Measurements from ENCODE around the gene ZNF500.
A peak's percentile ranks its signal among the peaks of the same experiment; 100 is the strongest.

ZNF500 gene

DNA sequence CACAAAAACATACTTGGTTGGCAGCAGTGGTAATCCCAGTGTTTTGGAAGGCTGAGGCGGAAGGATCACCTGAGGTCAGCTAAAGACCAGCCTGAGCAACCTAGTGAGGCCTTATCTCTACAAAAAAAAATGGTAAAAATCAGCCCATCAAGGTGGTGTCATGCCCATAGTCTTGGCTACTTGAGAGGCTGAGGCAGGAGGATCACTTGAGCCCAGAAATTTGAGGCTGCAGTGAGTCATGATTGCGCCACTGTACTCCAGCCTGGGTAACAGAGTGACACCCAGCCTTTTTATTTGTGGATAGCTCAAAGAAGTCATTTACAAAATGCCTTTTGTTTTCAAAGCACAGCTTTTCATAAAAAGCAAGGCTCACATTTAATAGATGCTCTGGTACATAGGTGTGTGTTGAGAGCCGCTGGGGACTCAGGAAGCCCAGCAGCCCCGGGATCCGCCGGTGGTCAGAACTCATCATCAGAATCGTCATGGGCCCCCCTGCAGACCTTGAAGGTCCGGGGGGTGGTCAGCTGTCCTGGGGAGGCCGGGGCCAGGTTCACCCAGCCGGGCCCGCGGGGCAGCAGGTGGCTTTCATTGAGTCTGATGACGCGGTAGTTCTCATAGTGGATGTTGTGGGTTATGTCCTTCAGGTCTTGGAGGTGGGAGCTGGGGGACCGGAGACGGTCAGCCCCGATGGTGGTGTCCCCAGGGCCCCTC is 10.5 kb upstream of the ZNF500 start:
- no peaks in the 10 kb centered on the region for H3K4me1 ChIP-seq (ENCODE audit: control insufficient read depth, insufficient read depth, low read length)
- no peak overlapping the region for H3K9ac ChIP-seq (ENCODE audit: low read length)
- H3K27me3 ChIP-seq (ENCODE audit: control insufficient read depth, insufficient read depth, low read length) = no peaks in the 10 kb centered on the region
- no peaks in the 10 kb centered on the region for H3K9me3 ChIP-seq (ENCODE audit: control insufficient read depth, low read length)
- no peak overlapping the region for H3K4me3 ChIP-seq (ENCODE audit: low read length)
- no peaks in the 10 kb centered on the region for H3K36me3 ChIP-seq (ENCODE audit: control insufficient read depth, insufficient read depth, low read length)

DNA sequence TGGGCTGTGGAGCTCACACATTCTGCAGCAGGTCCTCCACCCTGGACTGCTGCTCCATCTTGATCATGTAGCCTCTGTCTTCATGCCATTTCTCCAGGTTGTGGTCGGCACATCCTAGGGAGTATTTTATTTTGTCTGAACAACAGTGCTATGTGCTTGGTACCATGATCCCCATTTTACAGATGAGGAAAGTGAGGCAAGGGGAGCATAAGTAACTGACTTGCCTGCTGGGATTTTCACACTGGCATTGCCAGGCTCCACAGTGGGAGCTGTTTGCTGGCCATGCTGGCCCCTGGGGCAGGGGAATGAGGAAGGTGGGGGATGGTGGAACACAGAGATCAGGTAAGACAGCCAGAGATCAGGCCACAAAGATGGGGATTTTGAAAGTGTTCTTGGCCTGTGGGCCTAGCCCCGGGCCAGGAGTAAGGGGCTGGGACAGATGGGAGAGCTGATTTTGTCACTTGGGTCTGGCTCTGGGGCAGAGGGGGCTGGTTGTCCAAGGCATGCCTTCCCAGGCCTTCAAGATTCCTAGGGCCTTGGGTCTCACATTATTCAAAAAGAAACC is 9.3 kb upstream of the ZNF500 start:
- H3K9ac ChIP-seq (ENCODE audit: low read length) = no peak overlapping the region
- no peak overlapping the region for H3K4me3 ChIP-seq (ENCODE audit: low read length)
- no peaks in the 10 kb centered on the region for H3K4me1 ChIP-seq (ENCODE audit: control insufficient read depth, insufficient read depth, low read length)
- no peaks in the 10 kb centered on the region for H3K36me3 ChIP-seq (ENCODE audit: control insufficient read depth, insufficient read depth, low read length)
- no peaks in the 10 kb centered on the region for H3K9me3 ChIP-seq (ENCODE audit: control insufficient read depth, low read length)
- H3K27me3 ChIP-seq (ENCODE audit: control insufficient read depth, insufficient read depth, low read length) = no peaks in the 10 kb centered on the region

DNA sequence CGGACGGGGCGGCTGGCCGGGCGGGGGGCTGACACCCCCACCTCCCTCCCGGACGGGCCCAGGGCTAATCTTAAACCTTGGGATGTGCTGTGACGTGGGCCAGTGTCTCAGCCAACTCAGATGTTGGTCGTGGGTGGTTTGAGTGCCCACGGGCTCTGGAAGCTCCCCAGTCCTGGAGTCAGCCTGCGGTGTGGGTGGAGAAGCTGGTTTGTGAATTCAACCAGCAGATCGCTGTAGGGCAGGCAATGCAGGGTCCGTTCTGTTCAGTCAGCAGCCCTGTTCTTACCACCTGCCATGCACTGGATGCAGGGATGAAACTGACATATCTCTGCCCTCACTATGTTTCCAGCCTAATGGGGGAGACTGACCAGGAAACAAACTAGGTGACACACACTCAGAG is 8.0 kb upstream of the ZNF500 start:
- Histone ChIP-seq H3K9ac (ENCODE audit: low read length) (no peak overlapping the region), H3K36me3 (ENCODE audit: control insufficient read depth, insufficient read depth, low read length) (no peaks in the 10 kb centered on the region), H3K9me3 (ENCODE audit: control insufficient read depth, low read length) (no peaks in the 10 kb centered on the region), H3K4me3 (ENCODE audit: low read length) (no peak overlapping the region), H3K4me1 (ENCODE audit: control insufficient read depth, insufficient read depth, low read length) (no peaks in the 10 kb centered on the region), H3K27me3 (ENCODE audit: control insufficient read depth, insufficient read depth, low read length) (no peaks in the 10 kb centered on the region)

DNA sequence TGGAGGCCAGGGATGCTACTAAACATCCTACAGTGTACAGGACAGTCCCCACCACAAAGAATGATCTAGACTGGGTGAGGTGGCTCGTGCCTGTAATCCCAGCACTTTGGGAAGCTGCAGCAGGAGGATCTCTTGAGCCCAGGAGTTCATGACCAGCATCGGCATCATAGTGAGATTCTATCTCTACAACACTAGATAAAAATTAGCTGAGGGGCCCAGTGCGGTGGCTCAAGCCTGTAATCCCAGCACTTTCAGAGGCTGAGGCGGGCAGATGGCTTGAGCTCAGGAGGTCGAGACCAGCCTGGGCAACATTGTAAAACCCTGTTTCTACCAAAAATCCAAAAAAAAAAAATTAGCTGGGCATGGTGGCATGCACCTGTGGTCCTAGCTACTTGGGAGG is 5.4 kb upstream of the ZNF500 start:
- H3K4me3 ChIP-seq (ENCODE audit: low read length) = no peak overlapping the region
- H3K4me1 ChIP-seq (ENCODE audit: control insufficient read depth, insufficient read depth, low read length) = peaks cover 15% of the 10 kb centered on the region
- no peaks in the 10 kb centered on the region for H3K36me3 ChIP-seq (ENCODE audit: control insufficient read depth, insufficient read depth, low read length)
- H3K9me3 ChIP-seq (ENCODE audit: control insufficient read depth, low read length) = no peaks in the 10 kb centered on the region
- no peak overlapping the region for H3K9ac ChIP-seq (ENCODE audit: low read length)
- no peaks in the 10 kb centered on the region for H3K27me3 ChIP-seq (ENCODE audit: control insufficient read depth, insufficient read depth, low read length)

DNA sequence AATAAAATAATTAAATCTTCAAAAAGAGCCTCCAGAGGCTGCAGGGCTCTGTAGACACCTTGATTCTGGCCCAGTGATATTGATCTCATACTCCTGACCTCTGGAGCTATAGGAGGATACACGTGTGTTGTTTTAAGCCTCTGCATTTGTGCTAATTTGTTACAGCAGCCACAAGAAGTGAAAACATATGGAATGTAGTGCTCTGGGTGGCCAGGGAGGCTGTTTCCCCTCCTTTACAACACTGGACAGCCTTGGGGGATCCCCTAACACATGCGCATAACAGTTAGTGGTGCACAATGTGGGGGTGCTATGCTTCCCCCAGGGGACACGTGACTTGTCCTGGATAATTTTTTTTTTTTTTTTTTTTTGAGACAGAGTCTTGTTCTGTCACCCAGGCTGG is 4.7 kb upstream of the ZNF500 start:
- Histone ChIP-seq H3K9me3 (ENCODE audit: control insufficient read depth, low read length) (no peaks in the 10 kb centered on the region), H3K36me3 (ENCODE audit: control insufficient read depth, insufficient read depth, low read length) (no peaks in the 10 kb centered on the region), H3K4me1 (ENCODE audit: control insufficient read depth, insufficient read depth, low read length) (peaks cover 15% of the 10 kb centered on the region), H3K4me3 (ENCODE audit: low read length) (no peak overlapping the region), H3K9ac (ENCODE audit: low read length) (no peak overlapping the region), H3K27me3 (ENCODE audit: control insufficient read depth, insufficient read depth, low read length) (no peaks in the 10 kb centered on the region)

DNA sequence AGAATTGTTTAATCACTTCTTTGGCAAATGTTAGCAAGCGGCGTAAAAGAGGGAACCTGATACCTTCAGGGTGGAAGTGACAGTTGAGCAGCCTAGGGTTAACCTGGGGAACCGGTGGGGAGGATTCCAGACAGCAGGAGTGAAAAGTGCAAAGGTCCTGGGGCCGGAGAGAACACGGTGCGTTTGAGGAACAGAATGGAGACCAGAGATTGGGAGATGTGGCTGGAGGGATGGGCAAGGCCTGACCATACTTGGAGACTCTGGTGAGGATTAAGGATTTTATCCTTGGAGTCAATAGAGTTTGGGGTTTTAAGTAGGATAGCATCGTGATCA is 2.3 kb upstream of the ZNF500 start:
- Histone ChIP-seq H3K9me3 (ENCODE audit: control insufficient read depth, low read length) (no peaks in the 10 kb centered on the region), H3K4me3 (ENCODE audit: low read length) (peak overlapping the region; percentile 90), H3K36me3 (ENCODE audit: control insufficient read depth, insufficient read depth, low read length) (no peaks in the 10 kb centered on the region), H3K9ac (ENCODE audit: low read length) (peak overlapping the region; percentile 72), H3K27me3 (ENCODE audit: control insufficient read depth, insufficient read depth, low read length) (no peaks in the 10 kb centered on the region), H3K4me1 (ENCODE audit: control insufficient read depth, insufficient read depth, low read length) (peaks cover 21% of the 10 kb centered on the region)

DNA sequence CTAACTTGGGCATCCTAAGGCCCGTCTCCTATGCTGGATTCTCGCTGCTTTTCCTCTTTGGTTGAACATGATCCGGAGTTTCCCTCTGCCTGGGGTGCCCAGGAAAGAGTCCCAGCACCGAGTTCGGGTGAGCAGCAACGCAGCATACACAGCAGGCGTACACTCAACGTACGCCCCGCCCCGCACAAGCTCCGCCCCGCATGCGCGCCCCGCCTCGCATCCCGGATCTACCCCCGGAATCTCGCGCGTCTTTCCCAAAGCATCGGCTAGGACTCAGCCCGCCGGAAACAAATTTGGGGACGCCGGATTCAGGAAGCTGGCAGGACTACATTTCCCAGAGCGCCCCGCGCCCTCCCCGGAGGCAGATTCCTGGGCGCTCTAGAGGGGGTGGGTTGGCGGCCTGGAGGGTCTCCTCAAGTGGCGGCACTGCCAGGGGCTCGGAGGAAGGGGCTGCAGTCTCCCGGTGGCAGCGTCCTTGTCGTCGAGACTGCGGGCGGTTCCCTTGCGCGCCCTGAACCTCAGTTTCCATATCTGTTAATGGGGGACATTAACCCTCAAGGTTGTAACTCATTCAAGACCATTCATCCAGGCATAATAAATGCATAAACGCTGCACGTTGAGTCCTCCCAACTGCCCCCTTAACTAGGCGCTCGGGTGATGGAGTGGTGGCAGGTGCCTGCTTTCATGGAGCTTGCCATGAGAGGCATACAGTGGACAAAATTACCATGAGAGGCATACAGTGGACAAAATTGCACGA is 1.8 kb upstream of the ZNF500 start:
- Histone ChIP-seq H3K36me3 (ENCODE audit: control insufficient read depth, insufficient read depth, low read length) (no peaks in the 10 kb centered on the region), H3K9me3 (ENCODE audit: control insufficient read depth, low read length) (no peaks in the 10 kb centered on the region), H3K9ac (ENCODE audit: low read length) (peak overlapping the region; percentile 72), H3K4me1 (ENCODE audit: control insufficient read depth, insufficient read depth, low read length) (peaks cover 21% of the 10 kb centered on the region), H3K4me3 (ENCODE audit: low read length) (peak overlapping the region; percentile 90), H3K27me3 (ENCODE audit: control insufficient read depth, insufficient read depth, low read length) (no peaks in the 10 kb centered on the region)

DNA sequence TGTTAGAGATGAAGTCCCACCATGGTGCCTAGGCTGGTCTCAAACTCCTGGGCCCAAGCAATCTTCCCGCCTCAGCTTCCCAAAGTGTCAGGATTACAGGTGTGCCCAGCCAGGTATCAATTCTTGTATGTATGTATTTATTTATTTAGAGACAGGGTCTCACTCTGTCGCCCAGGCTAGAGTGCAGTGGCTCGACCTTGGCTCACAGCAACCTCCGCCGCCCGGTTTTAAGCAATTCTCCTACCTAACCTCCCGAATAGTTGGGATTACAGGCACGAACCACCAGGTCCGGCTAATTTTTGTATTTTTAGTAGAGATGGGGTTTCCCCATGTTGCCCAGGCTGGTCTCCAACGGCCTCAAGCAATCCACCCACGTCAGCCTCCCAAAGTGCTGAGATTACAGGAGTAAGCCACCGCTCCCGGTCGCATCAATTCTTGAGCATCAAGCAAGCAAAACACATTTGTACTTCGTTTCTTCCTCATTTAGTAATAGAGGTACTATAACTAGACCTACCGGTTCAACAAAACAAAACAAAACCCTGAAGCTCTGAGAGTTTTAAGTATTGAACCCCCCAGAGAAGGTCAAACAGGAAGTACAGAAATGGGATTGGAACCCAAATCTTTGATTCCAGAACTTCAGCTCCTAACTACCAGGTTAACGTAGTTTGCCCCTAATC is 1.0 kb upstream of the ZNF500 start:
- Histone ChIP-seq H3K9me3 (ENCODE audit: control insufficient read depth, low read length) (no peaks in the 10 kb centered on the region), H3K36me3 (ENCODE audit: control insufficient read depth, insufficient read depth, low read length) (no peaks in the 10 kb centered on the region), H3K4me1 (ENCODE audit: control insufficient read depth, insufficient read depth, low read length) (peaks cover 21% of the 10 kb centered on the region), H3K4me3 (ENCODE audit: low read length) (peak overlapping the region; percentile 69), H3K9ac (ENCODE audit: low read length) (peak overlapping the region; percentile 72), H3K27me3 (ENCODE audit: control insufficient read depth, insufficient read depth, low read length) (no peaks in the 10 kb centered on the region)

DNA sequence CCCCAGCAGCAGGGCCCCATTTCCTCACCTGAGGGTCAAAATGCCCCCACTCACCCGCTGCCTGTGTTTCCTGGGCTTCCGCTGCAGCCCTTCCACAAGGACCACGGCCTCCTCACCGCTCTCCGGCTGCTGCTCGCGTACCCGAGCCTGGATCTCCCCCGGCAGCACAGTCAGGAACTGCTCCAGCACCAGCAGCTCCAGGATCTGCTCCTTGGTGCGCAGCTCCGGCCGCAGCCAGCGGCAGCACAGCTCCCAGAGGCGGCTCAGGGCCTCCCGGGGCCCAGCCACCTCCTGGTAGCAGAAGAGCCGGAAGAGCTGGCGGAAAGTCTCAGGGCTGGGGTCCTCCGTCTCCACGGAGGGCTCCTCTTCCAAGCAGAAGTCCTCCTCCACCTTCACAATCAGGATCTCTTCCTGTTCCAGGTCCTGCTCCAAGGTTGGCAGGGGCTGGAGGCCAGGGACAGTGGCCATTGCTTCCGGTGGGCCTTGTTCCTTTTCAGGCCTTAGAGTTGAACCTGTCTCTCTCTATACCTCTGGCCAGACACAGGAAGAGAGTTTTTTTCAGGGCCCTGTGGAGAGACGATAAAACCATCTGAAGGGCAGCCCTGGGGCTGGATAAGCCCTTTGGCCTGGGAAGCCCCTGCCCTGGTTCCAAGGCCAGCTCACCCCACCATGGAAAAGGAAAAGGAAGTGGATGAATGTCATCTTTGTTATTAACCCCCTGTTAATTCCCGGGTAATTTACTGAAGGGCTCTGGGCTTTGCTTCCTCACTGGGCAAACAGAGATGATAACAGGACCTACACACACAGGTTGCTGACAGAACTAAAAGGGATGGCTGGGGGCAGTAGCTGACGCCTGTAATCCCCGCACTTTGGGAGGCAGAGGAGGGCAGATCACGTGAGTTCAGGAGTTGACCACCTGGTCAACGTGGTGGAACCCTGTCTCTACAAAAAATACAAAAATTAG is 1.2 kb downstream of the ZNF500 start:
- no peaks in the 10 kb centered on the region for H3K27me3 ChIP-seq (ENCODE audit: control insufficient read depth, insufficient read depth, low read length)
- H3K4me1 ChIP-seq (ENCODE audit: control insufficient read depth, insufficient read depth, low read length) = peaks cover 21% of the 10 kb centered on the region
- peaks cover 5% of the 10 kb centered on the region for H3K36me3 ChIP-seq (ENCODE audit: control insufficient read depth, insufficient read depth, low read length)
- H3K4me3 ChIP-seq (ENCODE audit: low read length) = peak overlapping the region; percentile 74
- no peaks in the 10 kb centered on the region for H3K9me3 ChIP-seq (ENCODE audit: control insufficient read depth, low read length)
- peak overlapping the region; percentile 90 for H3K9ac ChIP-seq (ENCODE audit: low read length)

DNA sequence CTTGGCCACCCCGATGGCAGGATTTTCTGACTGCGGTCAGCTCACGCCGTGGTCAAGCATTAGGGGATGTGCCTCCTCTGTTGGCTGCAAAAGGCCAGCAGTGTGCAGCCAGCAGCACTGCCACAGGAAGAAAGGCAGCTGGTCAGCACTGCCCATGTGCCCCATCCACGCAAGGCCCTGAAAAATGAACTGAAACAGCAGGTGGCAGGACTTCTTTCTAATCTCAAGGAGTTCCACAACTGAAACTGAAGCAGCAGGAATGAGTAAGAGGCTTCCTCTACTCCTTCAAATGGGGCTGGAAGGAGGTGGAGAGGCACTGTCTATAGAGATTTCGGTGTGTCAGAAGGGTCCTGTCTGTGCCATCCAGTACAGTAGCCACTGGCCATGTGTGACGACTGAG is 3.2 kb downstream of the ZNF500 start:
- peaks cover 5% of the 10 kb centered on the region for H3K36me3 ChIP-seq (ENCODE audit: control insufficient read depth, insufficient read depth, low read length)
- H3K27me3 ChIP-seq (ENCODE audit: control insufficient read depth, insufficient read depth, low read length) = no peaks in the 10 kb centered on the region
- no peaks in the 10 kb centered on the region for H3K9me3 ChIP-seq (ENCODE audit: control insufficient read depth, low read length)
- H3K4me3 ChIP-seq (ENCODE audit: low read length) = no peak overlapping the region
- peaks cover 15% of the 10 kb centered on the region for H3K4me1 ChIP-seq (ENCODE audit: control insufficient read depth, insufficient read depth, low read length)
- no peak overlapping the region for H3K9ac ChIP-seq (ENCODE audit: low read length)

DNA sequence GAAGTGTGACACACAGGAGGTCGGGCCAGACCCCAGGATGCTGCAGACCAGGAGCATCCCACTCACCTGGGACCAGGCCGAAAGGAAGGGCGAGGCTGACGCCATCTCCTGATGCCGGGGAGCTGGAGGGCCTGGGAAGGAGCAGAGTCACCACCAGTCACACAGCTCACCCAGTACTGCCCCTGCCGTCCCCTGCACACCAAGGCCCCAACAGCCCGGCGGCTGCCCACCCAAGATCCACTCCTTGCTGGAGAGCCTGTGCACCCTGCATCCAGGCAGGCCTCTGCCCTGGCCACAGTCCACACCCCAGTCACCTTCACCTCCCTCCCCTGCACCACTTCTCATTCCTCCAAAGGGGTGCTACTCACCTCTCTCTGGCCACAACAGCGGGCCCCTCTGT is 4.8 kb downstream of the ZNF500 start:
- H3K9ac ChIP-seq (ENCODE audit: low read length) = no peak overlapping the region
- H3K4me3 ChIP-seq (ENCODE audit: low read length) = no peak overlapping the region
- peaks cover 6% of the 10 kb centered on the region for H3K4me1 ChIP-seq (ENCODE audit: control insufficient read depth, insufficient read depth, low read length)
- no peaks in the 10 kb centered on the region for H3K27me3 ChIP-seq (ENCODE audit: control insufficient read depth, insufficient read depth, low read length)
- peaks cover 5% of the 10 kb centered on the region for H3K36me3 ChIP-seq (ENCODE audit: control insufficient read depth, insufficient read depth, low read length)
- no peaks in the 10 kb centered on the region for H3K9me3 ChIP-seq (ENCODE audit: control insufficient read depth, low read length)

Data from mucosa of stomach (tissue), 1 donor.